Nephron progenitor cell (in vitro differentiated cells): ENCODE results near the gene SEZ6L2.
"Not testable (repeated sequence)": the region's sequence is repeated elsewhere in the genome, so short reads cannot be mapped to it uniquely, and the experiment has no call there.

Source experiments
- DNase-seq: peaks from one replicate; pipeline ENCODE4 v3.0.0; 2021
- H3K27ac Mint-ChIP-seq: 2 replicates; pipeline ENCODE4 v1.8.0; 2021; ENCODE audit warnings: mild to moderate bottlenecking, moderate library complexity, mixed read lengths
- H3K27me3 Mint-ChIP-seq: 2 replicates; pipeline ENCODE4 v1.8.0; 2021; ENCODE audit warnings: mild to moderate bottlenecking, low read depth, mixed read lengths; ENCODE audit not compliant: poor library complexity
- H3K36me3 Mint-ChIP-seq: 2 replicates; pipeline ENCODE4 v1.8.0; 2021; ENCODE audit warnings: low read depth, mixed read lengths
- H3K4me1 Mint-ChIP-seq: 2 replicates; pipeline ENCODE4 v1.8.0; 2021; ENCODE audit warnings: mixed read lengths
- H3K4me3 Mint-ChIP-seq: 2 replicates; pipeline ENCODE4 v1.8.0; 2021; ENCODE audit warnings: mild to moderate bottlenecking, moderate library complexity, mixed read lengths
- H3K9me3 Mint-ChIP-seq: 2 replicates; pipeline ENCODE4 v1.8.0; 2021; ENCODE audit warnings: mild to moderate bottlenecking, moderate library complexity, mixed read lengths
- CTCF ChIP-seq: fragments of 200-600 bp; sonication (generic); IDR thresholded peaks from 2 replicates; pipeline ENCODE4 v1.5.0; 2021; ENCODE audit warnings: antibody characterized with exemption

SEZ6L2 gene

GRCh38 chr16:29911676-29912010, 12.3 kb upstream of the SEZ6L2 start:
- TF ChIP-seq CTCF = no peak
- Mint-ChIP-seq H3K4me1 (peaks cover 10% of the 10 kb centered on the region), H3K36me3 (peaks cover 36% of the 10 kb centered on the region), H3K27ac (no peak overlapping the region), H3K27me3 (no peaks in the 10 kb centered on the region), H3K9me3 (no peaks in the 10 kb centered on the region), H3K4me3 (no peak overlapping the region)
- DNase-seq = no peak

GRCh38 chr16:29910819-29911675, 11.7 kb upstream of the SEZ6L2 start:
- H3K27ac Mint-ChIP-seq = no peak overlapping the region
- H3K36me3 Mint-ChIP-seq = peaks cover 30% of the 10 kb centered on the region
- no peaks in the 10 kb centered on the region for H3K9me3 Mint-ChIP-seq
- H3K4me3 Mint-ChIP-seq = no peak overlapping the region
- no peaks in the 10 kb centered on the region for H3K27me3 Mint-ChIP-seq
- no peak for TF ChIP-seq CTCF
- peaks cover 14% of the 10 kb centered on the region for H3K4me1 Mint-ChIP-seq
- no peak for DNase-seq

GRCh38 chr16:29909851-29910250, 10.5 kb upstream of the SEZ6L2 start:
- Mint-ChIP-seq H3K36me3 (peaks cover 19% of the 10 kb centered on the region), H3K4me1 (peaks cover 14% of the 10 kb centered on the region)
- H3K27ac Mint-ChIP-seq, H3K27me3 Mint-ChIP-seq, DNase-seq, H3K4me3 Mint-ChIP-seq, H3K9me3 Mint-ChIP-seq: not testable (repeated sequence)

DNA sequence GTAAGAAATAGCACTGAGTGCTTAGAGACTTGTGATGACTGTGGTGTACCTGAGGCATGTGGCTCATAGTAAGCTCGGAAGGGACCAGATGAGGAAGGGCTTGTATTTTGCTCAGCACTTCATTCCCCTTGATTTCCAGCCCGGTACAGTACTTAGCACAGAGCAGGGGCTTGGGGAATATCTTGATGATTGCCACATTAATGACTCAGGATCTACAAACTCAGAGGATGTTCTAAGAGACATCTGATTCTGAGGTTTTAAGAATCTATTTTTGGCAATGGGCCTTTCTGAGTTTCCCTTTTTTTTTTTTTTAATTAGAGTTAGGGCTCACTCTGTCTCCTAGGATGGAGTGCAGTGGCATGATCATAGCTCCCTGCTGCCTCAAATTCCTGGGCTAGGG, 10.0 kb upstream of the SEZ6L2 start:
- Mint-ChIP-seq H3K4me1 (peaks cover 14% of the 10 kb centered on the region), H3K27me3 (no peaks in the 10 kb centered on the region), H3K27ac (no peak overlapping the region), H3K4me3 (no peak overlapping the region), H3K36me3 (peaks cover 17% of the 10 kb centered on the region), H3K9me3 (no peaks in the 10 kb centered on the region)
- no peak for DNase-seq
- TF ChIP-seq CTCF = no peak

DNA sequence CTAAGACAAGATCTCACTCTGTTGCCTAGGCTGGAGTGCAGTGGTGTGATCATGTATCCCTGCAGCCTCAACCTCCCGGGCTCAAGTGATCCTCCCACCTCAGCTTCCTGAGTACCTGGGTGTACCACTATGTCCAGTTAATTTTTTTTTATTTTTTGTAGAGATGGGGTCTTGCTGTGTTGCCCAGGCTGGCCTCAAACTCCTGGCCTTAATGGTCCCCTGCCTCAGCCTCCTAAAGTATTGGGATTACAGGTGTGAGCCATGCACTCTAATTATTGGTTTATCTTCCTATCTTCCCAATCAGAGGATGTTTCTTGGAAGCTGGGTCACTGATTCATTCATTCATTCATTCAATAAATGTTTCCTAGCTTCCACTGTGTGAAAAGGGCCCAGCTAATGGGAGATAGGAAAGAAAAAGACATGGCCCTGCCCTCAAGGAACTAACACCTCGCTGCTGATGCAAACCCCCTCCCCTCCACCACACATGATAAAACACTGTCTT, 9.4 kb upstream of the SEZ6L2 start:
- no peak overlapping the region for H3K4me3 Mint-ChIP-seq
- H3K27me3 Mint-ChIP-seq = peaks cover under 1% of the 10 kb centered on the region
- no peak for DNase-seq
- H3K27ac Mint-ChIP-seq = no peak overlapping the region
- no peak for TF ChIP-seq CTCF
- H3K9me3 Mint-ChIP-seq = no peaks in the 10 kb centered on the region
- peaks cover 14% of the 10 kb centered on the region for H3K4me1 Mint-ChIP-seq
- peaks cover 13% of the 10 kb centered on the region for H3K36me3 Mint-ChIP-seq

GRCh38 chr16:29907973-29908372, 8.6 kb upstream of the SEZ6L2 start:
- no peak for DNase-seq
- TF ChIP-seq CTCF = no peak
- Mint-ChIP-seq H3K4me3 (no peak overlapping the region), H3K4me1 (peaks cover 20% of the 10 kb centered on the region), H3K36me3 (peaks cover 5% of the 10 kb centered on the region), H3K27me3 (peaks cover 6% of the 10 kb centered on the region), H3K9me3 (no peaks in the 10 kb centered on the region), H3K27ac (peak overlapping the region; percentile 86)
